Astrocyte (in vitro differentiated cells and primary cell): ENCODE results near the gene CEP68.

Experiments used
- EZH2 ChIP-seq: IDR thresholded peaks from 2 replicates; pipeline ENCODE4 v1.6.1; 2012; ENCODE audit warnings: mild to moderate bottlenecking, low read length, inconsistent platforms; ENCODE audit not compliant: insufficient read depth
- TF ChIP-seq, protein P1 (sequence below): IDR thresholded peaks from 2 replicates; pipeline ENCODE4 v1.5.1; 2011; ENCODE audit warnings: low read depth, mild to moderate bottlenecking, inconsistent platforms, low read length, moderate library complexity; ENCODE audit not compliant: insufficient read depth

DNA sequence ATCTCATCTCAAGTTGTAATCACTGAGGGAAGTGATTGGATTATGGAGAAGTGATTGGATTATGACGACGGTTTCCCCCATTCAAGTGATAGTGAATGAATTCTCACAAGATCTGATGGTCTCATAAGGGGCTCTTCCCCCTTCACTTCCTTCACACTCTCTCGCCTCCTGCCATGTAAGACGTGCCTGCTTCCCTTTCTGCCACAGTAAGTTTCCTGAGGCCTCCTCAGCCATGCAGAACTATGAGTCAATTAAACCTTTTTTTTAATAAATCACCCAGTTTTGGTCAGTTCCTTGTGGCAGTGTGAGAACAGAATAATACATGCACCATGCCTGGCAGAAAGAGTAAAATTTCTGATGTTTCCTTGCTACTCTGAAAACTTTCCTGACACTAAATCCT lies 36.6 kb downstream of the CEP68 start:
- no peak for TF ChIP-seq EZH2
- TF ChIP-seq, protein P1, sequence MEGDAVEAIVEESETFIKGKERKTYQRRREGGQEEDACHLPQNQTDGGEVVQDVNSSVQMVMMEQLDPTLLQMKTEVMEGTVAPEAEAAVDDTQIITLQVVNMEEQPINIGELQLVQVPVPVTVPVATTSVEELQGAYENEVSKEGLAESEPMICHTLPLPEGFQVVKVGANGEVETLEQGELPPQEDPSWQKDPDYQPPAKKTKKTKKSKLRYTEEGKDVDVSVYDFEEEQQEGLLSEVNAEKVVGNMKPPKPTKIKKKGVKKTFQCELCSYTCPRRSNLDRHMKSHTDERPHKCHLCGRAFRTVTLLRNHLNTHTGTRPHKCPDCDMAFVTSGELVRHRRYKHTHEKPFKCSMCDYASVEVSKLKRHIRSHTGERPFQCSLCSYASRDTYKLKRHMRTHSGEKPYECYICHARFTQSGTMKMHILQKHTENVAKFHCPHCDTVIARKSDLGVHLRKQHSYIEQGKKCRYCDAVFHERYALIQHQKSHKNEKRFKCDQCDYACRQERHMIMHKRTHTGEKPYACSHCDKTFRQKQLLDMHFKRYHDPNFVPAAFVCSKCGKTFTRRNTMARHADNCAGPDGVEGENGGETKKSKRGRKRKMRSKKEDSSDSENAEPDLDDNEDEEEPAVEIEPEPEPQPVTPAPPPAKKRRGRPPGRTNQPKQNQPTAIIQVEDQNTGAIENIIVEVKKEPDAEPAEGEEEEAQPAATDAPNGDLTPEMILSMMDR = no peak
